GM19043 (cell line): ENCODE measurements around the gene CNGA2.
"Not testable (repeated sequence)": the region's sequence is repeated elsewhere in the genome, so short reads cannot be mapped to it uniquely, and the experiment has no call there.

ENCODE experiments used
- ATAC-seq: cut with Tn5 transposase; IDR thresholded peaks from one replicate; pipeline ENCODE4 v1.9.1; 2021; ENCODE audit warnings: low read depth; ENCODE audit not compliant: unreplicated experiment

The CNGA2 gene

GRCh38 chrX:151734446-151734845, at the start of gene CNGA2:
TSS of gene CNGA2 (plus strand) at chrX:151734746. CDS start at chrX:151738484, 3,738 bp downstream.
- ATAC-seq = no peak

- ATAC-seq = no peak
Measured at GRCh38 chrX:151687635-151688034, 46.9 kb upstream of the CNGA2 start.

- no peak for ATAC-seq
Measured at GRCh38 chrX:151688695-151689094, 45.9 kb upstream of the CNGA2 start.

- no peak for ATAC-seq
Measured at GRCh38 chrX:151692825-151693224, 41.7 kb upstream of the CNGA2 start.

GRCh38 chrX:151694121-151694520, 40.4 kb upstream of the CNGA2 start:
- no peak for ATAC-seq

- no peak for ATAC-seq
Measured at GRCh38 chrX:151694661-151695582, 39.6 kb upstream of the CNGA2 start, which contains the start of gene PRRG3. TSS of gene PRRG3 (plus strand) at chrX:151695458. CDS start at chrX:151698815, 3,357 bp downstream.

- no peak for ATAC-seq
Measured at GRCh38 chrX:151695583-151696340, 38.8 kb upstream of the CNGA2 start.

GRCh38 chrX:151697082-151697481, 37.5 kb upstream of the CNGA2 start:
- not testable (repeated sequence) for ATAC-seq

GRCh38 chrX:151697522-151697921, 37.0 kb upstream of the CNGA2 start:
- no peak for ATAC-seq

GRCh38 chrX:151698485-151698884, 36.1 kb upstream of the CNGA2 start:
- ATAC-seq = no peak

- ATAC-seq = no peak
Measured at GRCh38 chrX:151699746-151700145, 34.8 kb upstream of the CNGA2 start.

- ATAC-seq = no peak
Measured at GRCh38 chrX:151700581-151700980, 34.0 kb upstream of the CNGA2 start.

- ATAC-seq = no peak
Measured at GRCh38 chrX:151701071-151701470, 33.5 kb upstream of the CNGA2 start.

GRCh38 chrX:151701531-151701930, 33.0 kb upstream of the CNGA2 start:
- no peak for ATAC-seq

GRCh38 chrX:151702026-151702714, 32.4 kb upstream of the CNGA2 start:
- no peak for ATAC-seq

GRCh38 chrX:151702741-151703340, 31.7 kb upstream of the CNGA2 start:
- ATAC-seq = no peak

GRCh38 chrX:151703487-151703886, 31.1 kb upstream of the CNGA2 start:
- ATAC-seq = no peak

- no peak for ATAC-seq
Measured at GRCh38 chrX:151704041-151704663, 30.4 kb upstream of the CNGA2 start.

- ATAC-seq = no peak
Measured at GRCh38 chrX:151708821-151709220, 25.7 kb upstream of the CNGA2 start.

GRCh38 chrX:151710457-151710856, 24.1 kb upstream of the CNGA2 start:
- no peak for ATAC-seq
